Measurements from ENCODE around the gene OSBPL5.

The OSBPL5 gene

DNA sequence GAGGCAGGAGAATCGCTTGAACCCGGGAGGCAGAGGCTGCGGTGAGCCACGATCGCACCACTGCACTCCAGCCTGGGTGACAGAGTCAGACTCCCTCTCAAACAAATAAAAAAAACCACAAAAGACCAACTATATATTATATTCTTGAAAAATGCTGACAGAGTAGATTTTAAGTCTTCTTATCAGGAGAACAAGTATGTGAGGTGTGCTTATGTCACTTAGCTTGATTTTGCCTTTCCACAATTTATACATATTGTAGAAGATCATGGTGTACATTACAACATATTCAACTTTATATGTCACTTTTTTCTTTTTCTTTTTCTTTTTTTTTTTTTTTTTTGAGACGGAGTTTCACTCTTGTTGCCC, 83.7 kb downstream of the OSBPL5 start:
- TF ChIP-seq, protein P1, sequence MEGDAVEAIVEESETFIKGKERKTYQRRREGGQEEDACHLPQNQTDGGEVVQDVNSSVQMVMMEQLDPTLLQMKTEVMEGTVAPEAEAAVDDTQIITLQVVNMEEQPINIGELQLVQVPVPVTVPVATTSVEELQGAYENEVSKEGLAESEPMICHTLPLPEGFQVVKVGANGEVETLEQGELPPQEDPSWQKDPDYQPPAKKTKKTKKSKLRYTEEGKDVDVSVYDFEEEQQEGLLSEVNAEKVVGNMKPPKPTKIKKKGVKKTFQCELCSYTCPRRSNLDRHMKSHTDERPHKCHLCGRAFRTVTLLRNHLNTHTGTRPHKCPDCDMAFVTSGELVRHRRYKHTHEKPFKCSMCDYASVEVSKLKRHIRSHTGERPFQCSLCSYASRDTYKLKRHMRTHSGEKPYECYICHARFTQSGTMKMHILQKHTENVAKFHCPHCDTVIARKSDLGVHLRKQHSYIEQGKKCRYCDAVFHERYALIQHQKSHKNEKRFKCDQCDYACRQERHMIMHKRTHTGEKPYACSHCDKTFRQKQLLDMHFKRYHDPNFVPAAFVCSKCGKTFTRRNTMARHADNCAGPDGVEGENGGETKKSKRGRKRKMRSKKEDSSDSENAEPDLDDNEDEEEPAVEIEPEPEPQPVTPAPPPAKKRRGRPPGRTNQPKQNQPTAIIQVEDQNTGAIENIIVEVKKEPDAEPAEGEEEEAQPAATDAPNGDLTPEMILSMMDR (IDR thresholded peaks at IDR 0.05; ENCODE audit: low read depth, low read length) = no peak
- no peak overlapping the region for H3K4me3 ChIP-seq (ENCODE audit: low read depth, low read length)

DNA sequence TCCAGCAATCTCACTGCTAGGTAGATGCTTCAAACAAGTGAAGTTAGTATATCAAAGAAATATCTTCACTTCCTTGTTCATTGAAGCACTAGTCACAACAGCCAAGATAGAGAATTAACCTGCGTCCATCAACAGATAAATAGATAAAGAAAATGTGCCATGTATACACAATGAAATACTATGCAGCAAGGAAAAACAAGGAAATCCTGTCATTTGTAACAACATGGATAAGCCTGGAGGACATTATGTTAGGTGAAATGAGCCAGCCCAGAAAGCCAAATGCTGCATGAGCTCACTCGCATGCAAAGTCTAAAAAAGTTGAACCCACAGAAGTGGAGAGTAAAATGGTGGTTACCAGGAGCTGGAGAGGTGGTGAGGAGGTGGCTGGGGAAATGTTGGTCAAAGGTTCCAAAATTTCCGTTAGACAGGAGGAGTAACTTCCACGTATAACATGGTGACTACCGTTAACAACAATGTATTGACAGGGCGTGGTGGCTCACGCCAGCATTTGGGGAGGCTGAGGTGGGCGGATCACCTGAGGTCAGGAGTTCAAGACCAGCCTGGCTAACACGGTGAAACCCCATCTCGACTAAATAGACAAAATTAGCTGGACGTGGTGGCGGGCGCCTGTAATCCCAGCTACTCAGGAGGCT, 84.3 kb downstream of the OSBPL5 start:
- TF ChIP-seq, protein P1 (IDR thresholded peaks at IDR 0.05; ENCODE audit: low read depth, low read length) = no peak
- H3K4me3 ChIP-seq (ENCODE audit: low read depth, low read length) = no peak overlapping the region

- no peak overlapping the region for H3K4me3 ChIP-seq (ENCODE audit: low read depth, low read length)
- TF ChIP-seq, protein P1 (IDR thresholded peaks at IDR 0.05; ENCODE audit: low read depth, low read length) = no peak
Measured at GRCh38 chr11:3080104-3080503, 85.0 kb downstream of the OSBPL5 start.

GRCh38 chr11:3077846-3078440, 87.2 kb downstream of the OSBPL5 start:
- TF ChIP-seq, protein P1 (IDR thresholded peaks at IDR 0.05; ENCODE audit: low read depth, low read length) = no peak
- no peak overlapping the region for H3K4me3 ChIP-seq (ENCODE audit: low read depth, low read length)

DNA sequence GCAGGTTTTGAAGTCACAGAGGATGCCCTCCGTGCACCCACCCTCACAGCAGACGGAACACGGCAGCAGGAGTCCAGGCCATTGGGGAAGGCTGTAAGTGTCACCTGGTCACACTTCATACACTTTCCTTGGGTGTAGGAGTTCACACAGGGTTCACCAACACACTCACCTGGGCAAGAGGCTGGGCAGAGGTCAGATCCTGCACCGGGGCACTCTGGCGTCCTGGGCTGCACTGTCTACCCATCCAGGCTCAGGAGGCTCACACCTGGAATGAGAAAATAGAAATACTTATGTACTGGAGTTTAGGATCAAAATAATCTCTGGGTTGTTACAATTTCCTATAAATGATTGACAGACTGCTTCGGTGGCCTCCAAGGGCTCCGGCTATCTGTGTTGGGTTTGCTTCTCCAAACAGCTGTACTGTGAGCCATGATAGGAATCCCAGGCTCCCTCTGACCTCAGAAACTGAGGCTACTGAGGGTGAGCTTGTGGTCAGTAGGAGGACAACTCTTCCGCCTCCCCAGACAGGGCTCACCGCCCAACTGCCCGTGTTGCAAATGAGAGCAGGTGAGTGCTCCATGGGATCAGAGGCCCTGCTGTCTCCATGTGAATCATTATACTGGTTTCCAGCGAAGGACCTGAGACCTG, 87.8 kb downstream of the OSBPL5 start:
- TF ChIP-seq, protein P1 (IDR thresholded peaks at IDR 0.05; ENCODE audit: low read depth, low read length) = no peak
- no peak overlapping the region for H3K4me3 ChIP-seq (ENCODE audit: low read depth, low read length)

DNA sequence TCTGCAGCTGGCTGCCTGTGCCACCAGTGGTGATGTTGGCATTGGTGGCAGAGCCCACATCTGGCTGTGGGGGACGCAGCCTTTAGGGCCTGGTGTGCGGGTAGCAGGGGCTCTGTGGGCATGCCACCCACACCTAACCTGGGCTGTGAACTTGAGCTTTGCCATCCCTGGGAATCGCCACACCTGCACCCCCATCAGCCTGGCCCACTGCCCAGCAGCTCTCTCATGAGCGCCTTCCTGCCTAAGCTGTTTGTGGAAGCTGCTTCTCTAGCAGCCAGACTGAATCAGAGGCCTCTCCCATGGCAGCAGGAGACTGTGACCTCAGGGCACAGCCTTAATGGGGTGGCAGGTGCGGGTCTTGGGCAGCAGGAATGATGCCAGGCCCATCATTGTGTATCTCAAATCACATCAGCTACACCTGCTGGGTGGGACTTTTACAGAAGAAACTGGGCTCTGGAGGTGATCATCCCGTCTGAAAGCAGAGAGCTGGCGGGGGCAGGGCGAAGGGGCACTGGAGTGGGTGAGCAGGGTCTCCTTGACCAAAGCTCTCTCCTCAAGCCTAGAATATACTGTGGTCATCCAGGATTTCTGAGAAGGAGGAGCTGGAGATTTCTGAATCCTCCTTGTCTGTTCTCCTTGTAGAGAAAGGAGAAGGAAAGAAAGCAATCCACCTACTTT, 90.1 kb downstream of the OSBPL5 start:
- no peak overlapping the region for H3K4me3 ChIP-seq (ENCODE audit: low read depth, low read length)
- TF ChIP-seq, protein P1 (IDR thresholded peaks at IDR 0.05; ENCODE audit: low read depth, low read length) = no peak

DNA sequence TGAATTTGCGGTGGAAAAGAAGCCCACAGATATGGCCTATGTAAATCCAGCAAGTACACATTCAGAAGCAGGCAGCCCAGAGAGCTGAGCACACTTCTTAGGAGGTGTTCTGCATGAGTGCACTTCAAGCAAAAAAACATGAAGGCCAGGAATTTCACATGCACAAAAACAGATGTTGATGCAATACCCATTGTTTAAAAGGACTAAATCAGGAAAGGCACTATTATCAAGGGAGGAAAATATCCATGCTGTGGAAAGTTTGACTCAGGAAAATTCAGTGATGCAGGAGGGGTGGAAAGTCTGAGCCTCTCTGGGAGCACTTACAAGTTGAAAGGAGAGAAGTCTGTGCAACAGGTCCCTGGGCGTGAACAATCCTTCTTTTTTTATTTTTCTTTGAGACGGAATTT, 92.1 kb downstream of the OSBPL5 start:
- H3K4me3 ChIP-seq (ENCODE audit: low read depth, low read length) = no peak overlapping the region
- TF ChIP-seq, protein P1 (IDR thresholded peaks at IDR 0.05; ENCODE audit: low read depth, low read length) = no peak
